Activated CD8-positive, alpha-beta memory T cell treated with anti-CD3 and anti-CD28 coated beads, Interleukin-2, amount 50 U/mL, for 1 hour (primary cell): ENCODE results near the gene DST.

Experiments used
- DNase-seq: peaks from one replicate; pipeline ENCODE4 v3.0.0-alpha.2; 2020; ENCODE audit errors: extremely low read depth

Gene DST

DNA sequence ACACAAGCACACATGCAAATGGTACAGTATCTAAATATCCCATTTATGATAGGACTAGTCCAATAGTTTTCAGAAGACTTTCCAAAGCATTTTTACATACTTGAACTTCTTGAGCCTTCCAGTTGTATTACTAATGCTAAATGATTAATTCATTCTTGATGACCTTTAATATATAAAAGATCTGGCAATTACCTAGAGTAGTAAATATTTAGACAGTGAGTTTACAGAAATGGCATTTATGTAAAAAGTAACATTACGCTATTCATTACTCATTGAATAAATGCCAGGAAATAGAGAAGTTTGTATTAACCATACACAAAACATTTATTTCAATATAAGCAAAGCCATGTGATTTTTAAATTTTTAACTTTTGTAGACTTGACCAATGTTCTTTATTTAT lies 158.8 kb downstream of the DST start:
- no peak for DNase-seq

DNA sequence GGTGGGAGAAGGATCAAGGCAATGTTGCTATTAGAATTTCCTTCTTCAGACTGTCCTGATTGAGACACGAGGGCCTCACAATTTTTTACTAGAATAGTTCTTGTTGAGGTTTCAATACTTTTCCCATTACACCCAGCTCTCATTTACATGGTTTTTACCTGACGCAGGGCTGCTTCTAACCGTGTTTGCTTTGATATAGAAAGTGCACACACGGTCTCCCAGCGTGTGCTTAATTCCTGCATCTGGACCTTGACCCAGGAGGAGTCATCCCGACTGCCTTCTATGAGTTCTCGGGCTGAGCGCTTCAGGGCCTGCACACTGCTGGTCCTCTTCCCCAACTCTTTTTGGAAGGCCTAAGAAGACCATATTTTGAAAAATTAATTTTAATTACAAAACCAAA lies 160.2 kb downstream of the DST start:
- DNase-seq, result no peak

DNA sequence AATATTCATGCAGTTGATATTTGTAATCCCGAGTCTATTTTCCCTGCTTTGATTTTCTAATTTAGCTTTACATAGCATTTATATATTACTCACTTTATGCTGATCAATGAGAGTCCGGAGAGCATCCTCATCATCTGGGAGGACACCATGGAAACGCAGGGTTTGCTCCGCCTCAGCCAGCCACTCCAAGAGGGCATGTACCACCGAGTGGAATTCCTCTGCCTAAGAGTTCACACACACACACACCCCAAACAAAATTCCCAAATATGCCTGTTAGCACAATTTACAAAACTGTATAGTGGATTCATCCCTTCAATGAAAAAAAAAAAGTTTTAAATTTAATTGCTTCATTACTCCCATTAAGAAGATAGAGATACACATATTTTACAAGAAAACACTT lies 160.7 kb downstream of the DST start:
- no peak for DNase-seq

DNA sequence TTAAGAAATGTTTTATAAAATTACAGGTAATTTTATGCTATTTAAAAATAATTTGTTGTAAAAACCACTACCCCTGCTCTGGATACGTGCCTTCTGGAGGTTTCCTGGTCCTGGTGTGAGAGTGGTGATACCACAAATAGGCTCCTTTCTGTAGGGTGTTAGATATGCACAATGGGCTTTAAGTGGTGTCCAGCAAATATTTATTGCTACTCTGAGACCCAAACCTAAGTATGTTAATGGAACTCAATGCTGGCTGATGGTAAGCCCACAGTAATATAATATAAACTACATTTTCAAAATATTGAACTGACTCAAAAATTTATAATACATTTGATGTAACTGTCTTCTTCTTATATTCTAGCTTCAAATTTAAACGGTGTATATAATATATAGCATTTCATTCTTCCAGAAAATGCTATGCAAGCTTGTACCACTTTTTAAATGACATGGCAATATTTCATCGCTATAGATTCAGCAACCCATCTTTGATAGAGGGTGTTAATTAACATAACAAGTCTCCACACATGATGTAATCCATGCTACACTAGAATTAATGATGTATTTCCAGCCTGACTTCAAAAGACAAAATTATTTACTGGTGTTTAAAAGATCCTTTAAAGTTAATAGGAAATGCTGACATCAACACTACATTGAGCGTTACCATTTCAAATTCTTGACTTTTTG lies 161.9 kb downstream of the DST start:
- DNase-seq, result no peak

DNA sequence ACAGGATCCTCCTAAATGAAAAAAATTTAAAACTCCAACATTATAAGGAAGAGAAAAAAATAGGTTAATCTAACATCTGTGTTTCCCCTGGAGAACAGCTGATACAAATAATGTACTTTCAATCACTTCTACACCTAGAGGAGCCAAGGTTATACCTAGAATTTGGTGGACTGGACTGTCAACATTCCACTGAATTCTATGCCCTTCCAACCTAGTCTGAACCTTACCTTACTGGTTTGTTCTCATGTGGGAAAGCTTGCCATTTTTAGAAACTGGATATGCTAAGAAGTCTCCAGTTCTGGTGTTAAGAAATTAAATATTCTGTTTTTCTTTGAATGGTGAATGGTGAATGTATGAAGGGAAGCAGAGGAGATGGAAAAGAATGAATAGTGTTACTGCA lies 162.4 kb downstream of the DST start:
- no peak for DNase-seq

DNA sequence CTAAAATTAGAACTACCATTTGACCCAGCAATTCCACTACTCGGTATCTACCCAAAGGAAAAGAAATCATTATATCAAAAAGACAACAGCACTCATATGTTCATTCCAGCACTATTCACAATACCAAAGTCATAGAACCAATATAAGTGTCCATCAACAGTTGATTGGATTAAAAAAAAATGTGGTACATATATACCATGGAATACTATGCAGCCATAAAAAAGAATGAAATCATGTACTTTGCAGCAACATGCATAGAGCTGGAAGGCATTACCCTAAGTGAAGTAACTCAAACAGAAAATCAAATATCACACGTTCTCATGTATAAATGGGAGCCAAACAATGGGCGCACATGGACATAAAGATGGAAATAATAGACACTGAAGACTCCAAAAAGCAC lies 163.3 kb downstream of the DST start:
- no peak for DNase-seq

DNA sequence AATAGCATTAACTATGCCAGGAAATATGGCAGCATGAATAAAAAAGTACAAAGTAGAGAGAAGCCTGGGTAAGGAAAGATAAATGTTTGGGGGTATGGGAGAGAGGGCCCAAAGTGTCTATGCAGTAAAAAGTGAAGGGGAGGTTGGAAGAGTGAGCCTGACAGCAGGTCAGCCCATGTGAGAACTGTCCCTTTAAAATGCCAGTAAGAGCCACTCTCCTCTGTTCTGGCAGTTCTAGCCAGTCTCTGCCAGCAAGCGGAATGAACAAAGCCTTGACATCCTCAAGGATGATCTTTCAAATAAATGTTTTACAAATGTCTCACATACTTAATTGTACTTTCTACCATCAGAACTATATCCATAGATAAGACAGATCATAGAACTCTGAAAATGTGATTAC lies 164.5 kb downstream of the DST start:
- DNase-seq, result no peak

DNA sequence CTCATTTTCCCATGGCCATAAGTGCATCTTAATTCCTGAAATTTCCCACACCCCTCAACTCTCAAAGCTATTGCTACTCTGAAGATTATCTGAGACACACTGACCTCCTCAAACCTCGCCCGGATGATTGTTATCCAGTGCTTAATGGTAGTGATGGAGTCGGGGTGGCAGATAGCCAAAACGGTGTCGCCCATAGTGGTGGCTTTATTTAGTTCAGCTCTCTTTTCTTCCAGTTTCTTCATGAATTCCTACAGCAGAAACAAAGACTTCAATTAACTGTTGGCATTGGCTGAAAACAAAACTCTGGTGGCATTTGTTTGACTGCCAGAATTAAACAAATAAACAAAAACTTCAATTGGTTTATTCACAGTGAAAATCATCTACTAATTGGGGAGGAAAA lies 165.4 kb downstream of the DST start:
- no peak for DNase-seq

DNA sequence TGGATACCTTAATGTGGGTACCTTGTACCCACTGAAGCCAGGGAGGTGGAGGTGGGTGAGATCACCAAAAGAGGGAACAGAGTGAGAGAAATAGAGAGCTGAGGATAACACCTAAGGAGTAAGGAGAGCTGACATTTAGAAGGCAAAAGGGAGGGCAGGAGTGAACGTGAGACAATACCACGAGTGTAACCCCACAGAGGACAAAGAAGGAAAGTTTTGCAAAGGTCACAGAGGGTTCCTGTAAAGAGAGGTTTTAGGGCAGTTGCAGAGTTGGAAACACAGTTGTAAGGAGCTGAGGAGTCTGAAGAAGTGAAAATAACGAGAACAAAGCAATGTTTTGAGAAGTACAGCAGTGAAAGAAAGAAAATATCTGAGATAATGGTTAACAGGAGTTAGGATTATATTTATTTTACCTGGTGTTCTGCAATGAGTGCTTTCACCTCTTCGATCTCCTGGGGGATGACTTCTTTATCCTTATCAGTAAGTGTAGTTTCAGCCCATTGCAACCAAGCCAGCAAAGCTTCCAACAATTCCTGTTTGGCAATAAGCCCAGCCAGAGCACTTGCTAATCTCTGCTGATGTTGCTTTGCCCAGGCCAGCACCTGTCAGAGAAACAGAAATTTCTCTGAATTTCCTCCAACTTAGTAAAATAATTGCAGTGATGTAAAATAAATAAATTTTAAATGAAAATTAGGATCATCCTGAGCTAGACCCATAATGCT lies 166.8 kb downstream of the DST start:
- no peak for DNase-seq

DNA sequence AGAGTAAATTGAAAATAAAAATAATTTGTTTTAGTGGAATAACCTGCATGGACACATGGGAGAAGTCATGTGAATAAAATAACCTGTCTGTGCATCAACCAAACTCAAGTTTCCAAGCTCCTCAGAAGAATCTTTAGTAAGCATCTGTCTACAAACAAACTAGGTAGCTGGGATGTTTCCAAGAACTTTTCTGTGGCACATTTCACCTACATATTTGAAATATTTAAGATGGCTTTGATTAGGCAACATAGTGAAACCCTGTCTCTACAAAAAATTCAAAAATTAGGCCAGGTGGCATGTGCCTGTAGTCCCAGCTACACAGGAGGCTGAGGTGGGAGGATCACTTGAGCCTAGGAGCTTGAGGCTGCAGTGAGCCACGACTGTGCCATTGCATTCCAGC lies 168.2 kb downstream of the DST start:
- DNase-seq, result no peak

DNA sequence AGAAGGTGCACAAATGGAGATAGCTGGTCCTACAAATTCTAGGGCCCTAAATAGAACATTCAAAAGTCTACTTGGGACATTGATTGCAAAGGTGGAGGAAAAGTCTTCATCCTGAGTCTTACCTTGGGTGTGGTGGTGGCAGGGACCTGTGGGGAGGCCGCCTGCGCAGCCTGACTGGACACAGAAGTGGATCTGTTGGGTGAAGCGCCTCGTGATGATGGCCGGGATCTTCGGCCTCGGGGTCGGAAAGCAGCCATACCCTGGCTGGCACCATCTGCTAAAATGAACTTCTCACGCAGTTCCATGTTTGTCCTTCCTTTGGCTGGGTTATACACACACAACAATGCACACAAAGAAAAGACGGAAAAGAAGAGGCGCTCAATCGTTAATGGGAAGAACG lies 179.2 kb downstream of the DST start:
- no peak for DNase-seq

DNA sequence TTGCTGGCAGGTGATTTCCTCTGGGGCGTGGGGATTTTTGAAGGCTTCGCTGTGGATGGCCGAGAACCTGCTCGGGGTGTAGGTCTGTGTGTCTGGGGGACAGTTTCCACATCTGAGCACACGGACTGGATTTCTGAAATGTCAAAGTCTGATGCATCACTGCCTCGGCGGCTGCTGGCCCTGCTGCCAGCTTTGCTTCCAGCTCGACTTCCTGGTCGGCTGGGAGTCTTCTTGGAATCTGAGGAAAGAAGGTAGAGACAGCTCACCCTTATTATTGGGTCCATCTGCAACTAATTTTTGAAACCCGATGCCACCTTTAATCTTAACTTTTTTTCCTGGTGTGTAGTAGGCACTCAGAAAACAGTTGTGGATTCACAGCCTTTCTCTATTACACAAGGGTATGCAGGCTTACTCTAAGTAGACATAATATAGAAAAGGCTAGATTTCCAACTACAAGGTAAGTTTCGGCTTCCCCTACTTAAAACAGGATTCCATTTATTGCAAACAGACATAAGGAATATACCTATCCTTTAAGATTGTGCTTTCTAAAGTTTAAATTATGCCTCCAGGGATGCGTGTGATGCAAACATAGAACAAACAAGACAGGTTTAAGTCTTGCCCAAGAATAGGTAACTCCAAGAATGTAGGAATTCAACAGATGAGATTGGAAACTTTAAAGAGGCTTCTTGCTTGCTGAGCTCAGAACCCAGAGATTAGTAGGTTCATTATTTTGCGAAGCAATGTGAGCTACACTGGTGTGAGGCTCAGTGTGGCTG lies 183.5 kb downstream of the DST start:
- DNase-seq, result no peak

DNA sequence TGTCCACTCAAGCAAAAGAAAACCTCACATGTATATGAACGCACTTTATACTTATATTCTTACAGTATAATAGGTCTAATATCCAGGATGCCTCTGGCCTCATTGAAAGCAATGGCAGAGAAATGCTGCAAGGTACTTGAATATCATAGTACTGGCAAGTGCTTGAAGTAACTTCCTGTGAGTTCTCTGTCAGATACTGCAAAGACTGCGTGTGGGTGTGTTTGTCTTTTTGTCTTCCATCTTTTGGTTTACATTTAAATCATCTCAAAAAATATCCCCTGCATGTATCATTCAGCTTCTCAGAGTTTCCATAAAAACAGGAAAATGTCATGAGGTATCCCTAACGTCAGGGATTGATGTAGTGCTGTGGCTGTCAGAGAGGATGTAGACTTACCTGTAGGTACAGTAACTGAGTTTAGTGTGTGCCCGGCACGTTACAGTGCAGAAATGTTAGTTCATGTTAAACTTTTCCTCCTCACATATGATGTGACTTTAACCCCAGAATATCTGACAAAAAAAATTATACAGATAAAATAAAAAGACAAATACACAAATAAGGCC lies 184.3 kb downstream of the DST start:
- DNase-seq, result no peak

DNA sequence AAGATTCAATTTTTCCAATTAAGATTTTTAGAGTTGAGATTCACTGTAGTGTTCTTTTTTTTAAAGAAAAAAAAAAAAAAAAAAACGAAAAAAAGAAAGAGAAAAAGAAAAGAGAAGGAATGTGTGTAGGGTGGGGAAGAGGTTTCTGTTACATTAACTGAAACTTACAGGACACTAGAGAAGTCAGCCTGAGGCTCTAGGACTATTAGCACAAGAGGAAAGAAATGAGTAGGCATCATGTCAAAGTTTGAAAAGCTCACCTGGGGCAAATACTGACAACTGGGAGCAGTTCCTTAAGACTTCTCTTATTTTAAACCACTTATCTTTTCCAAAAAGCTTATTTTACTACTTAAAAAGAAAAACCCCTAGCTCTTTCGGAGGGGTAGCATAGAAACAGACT lies 185.9 kb downstream of the DST start:
- DNase-seq, result no peak

DNA sequence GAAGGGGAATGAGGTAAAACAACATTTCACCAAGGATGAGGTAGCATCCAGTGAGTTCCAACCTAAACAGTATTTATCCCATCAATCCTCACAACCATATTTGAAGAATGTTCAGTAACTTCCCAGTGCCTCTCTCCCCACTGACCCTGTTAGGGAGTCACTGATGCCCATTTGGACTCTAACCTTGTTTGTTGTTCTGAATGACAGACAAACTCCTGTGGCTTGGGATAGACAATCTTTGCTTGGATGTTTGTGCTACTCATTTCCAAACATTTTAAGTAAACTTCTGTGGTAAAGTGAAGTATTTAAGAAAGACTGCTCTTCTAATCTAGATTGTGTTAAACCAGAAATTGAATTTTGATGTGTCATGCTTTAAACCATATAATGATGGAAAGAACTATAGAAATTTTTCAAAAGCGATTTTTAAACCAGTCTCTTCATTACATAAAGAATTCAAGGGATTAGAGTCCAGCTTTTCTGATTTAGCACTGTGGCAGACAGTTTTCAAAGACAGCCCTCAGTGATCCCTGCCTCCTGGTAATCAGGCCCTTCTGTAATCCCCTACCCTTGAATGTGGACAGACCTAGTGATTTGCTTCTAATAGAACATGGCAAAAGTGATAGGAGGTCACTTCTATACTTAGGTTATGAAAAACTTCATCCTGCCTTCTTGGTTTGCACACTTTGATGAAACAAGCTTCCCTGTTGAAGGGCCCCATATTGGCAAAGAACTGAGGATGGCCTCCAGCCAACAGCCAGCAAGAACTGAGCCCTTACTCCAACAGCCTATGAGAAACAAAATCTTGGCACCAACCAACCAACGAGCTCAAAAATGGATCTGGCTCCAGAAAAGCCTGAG lies 191.6 kb downstream of the DST start:
- DNase-seq, result no peak

DNA sequence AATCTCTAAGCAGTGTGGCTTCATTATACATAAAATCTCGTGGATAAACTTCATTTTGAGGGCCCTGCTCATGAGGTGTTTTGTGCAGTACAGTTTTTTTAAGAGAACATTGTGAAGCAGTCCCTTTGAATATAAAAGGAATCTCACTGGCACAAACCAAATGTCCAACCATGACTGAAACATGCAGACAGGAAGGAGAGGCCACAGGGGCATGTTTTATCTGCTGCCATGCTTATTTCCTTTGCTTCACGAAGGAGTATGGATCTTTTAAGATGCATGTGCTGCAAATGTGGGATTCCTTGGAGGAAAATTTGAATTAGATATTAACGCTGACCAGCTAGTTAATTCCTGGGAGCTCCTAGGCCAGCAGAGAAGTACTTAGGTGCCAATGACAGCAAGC lies 192.3 kb downstream of the DST start:
- DNase-seq, result no peak

DNA sequence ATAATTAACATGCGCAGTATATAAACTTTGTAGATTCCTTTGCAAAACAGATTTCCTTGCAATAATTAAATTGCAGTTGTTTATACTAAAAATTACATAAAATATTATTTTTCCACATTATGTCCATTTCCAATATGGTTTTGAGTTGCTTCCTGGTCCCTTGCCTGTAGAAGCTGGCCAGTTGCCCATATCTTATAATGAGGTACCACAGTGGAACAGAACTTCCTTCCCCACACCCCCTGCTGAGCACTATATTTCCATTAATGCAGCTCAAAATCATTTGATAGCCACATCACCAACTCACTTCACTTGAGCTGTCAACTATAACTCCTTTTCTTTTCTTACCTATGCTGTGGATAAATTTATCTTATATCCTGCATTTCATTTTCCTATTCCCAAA lies 194.6 kb downstream of the DST start:
- DNase-seq, result no peak

DNA sequence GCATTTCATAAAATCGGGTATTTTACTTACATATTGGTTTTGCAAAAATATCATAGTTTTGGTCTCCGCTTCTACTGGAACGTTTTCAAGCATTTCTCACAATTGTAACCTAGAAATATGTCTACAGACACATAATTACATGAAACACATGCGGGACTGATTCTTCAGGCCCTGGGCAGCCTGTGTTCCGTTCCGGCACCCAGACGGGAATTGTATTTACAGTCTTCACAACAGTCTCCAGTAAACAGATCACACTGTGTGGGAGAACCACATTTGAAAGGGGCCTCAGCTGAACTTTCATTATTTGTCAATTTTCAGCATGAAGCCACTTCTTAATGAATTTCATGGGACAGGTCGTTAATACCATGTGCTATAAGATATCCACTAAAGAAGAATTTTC lies 196.9 kb downstream of the DST start:
- no peak for DNase-seq

DNA sequence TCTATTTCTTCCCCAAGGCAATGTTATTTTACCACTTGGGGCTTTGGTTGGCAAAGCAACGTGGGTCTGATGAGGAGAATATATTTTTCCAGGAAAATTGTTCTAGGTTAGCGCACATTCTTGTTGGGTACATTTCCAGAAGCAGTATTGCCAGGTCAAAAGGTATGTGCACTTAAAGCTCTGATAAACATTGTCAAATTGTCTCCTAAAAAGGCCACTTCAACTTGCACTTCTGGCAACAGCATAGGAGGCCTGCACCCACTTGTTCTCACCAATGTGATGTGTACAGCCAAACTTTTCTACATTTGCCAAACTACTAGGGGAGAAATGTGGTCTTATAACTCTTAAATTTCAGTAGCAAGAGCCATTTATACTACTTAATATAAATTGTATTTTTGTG lies 197.8 kb downstream of the DST start:
- no peak for DNase-seq

DNA sequence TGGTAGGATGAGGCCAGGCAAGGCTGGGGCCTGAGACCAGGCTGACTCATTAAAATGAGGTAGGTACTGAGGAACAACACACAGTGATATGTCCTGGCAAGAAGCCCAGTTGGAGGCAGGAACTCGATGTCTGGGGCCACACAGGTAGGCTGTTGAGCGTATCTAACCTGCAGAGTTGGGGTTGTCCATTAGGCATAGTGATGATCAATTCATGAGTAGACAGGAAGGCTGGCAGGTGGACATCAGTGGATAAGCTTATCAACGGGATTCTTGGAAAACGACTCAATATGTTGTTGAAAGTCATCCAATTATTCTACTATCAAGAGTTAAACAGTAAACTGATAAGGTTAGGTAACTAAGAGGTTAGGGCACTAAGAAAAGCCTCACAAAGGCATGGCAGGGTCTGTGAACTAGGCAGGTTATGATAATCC lies 202.1 kb downstream of the DST start:
- DNase-seq, result no peak

DNA sequence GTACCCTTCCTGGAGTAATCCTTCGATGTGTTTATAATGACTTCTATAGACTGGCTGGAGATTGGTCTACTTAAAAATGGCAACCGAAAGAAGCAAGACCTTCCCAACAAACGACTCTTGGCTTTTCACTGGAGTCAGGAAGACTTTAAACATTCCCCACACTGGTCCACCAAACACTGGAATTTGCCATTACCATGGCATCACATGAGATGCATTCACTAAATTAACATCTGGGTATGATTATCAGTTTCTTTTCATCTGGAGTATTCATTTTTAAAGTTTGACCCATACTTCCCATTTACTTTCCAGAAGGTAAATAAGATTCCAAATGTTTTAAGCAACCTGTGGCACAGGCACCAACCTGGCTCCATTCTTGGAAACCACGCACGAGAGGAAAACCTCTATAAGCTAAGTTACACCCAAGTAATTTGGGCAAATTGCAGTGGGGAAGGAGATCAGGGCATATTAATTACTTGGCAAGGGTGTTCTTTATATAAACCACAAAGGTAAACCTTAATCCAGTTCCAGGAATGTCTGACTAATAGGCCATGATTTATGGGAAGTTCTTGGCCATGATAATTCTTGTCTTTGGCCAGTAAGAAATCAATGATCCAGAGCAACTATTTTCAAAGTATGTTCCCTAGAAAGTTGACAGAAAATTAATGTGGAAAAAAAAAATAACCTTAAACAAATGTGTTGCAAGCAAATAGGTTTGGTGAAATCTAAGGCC lies 205.4 kb downstream of the DST start:
- DNase-seq, result no peak
